Spinal cord (tissue), 10 donors: ENCODE measurements around the gene STON2. TPM values are rescaled to one million over a fixed set of nuclear protein-coding genes. Genes with fewer than 3 reads are reported as not detected.
A peak's percentile ranks its signal among the peaks of the same experiment; 100 is the strongest.

ENCODE experiments used
- DNase-seq, 6 donors: peaks; one replicate each; pipeline versions ENCODE4 v3.0.0 to v3.0.0-alpha.2; 2013 to 2015; ENCODE audit warnings: low spot score in 6 of 6, low read depth in 4 of 6
- H3K27ac ChIP-seq: one replicate; pipeline ENCODE4 v1.5.1; 2013; ENCODE audit warnings: low read depth, low read length, control low read depth
- H3K27me3 ChIP-seq: one replicate; pipeline ENCODE4 v1.6.1; 2013; ENCODE audit warnings: low read length; ENCODE audit not compliant: control insufficient read depth, insufficient read depth
- H3K36me3 ChIP-seq: one replicate; pipeline ENCODE4 v1.6.1; 2013; ENCODE audit warnings: low read length; ENCODE audit not compliant: control insufficient read depth, insufficient read depth
- H3K4me1 ChIP-seq: one replicate; pipeline ENCODE4 v1.6.1; 2013; ENCODE audit warnings: low read length; ENCODE audit not compliant: control insufficient read depth, insufficient read depth
- H3K4me3 ChIP-seq: one replicate; pipeline ENCODE4 v1.5.1; 2013; ENCODE audit warnings: low read depth, low read length, control low read depth
- H3K9me3 ChIP-seq: one replicate; pipeline ENCODE4 v1.6.1; 2013; ENCODE audit warnings: low read length; ENCODE audit not compliant: control insufficient read depth, insufficient read depth
- WGBS: methylation state at CpG from one replicate; pipeline ENCODE4 v1.1.5; 2013; ENCODE audit warnings: missing lambda C conversion rate; ENCODE audit not compliant: insufficient coverage; 5-methylcytosine and 5-hydroxymethylcytosine counted together
- polyA plus RNA-seq, 2 donors: library from polyadenylated mRNA; unstranded; fragments of 120-200 nt; gene quantifications; one replicate each; pipeline ENCODE4 v1.2.1, GENCODE V29; 2013; ENCODE audit not compliant: insufficient read length in 2 of 2
- total RNA-seq, 2 donors: library from RNA; depleted of rRNA in 1 of 2; stranded (reverse); fragments of 120-200 nt in 1 of 2; fragments of >200 nt in 1 of 2; gene quantifications; one replicate each; pipeline versions ENCODE4 v1.2.3 to v1.2.4, GENCODE V29; 2013 to 2014
- donor health status: healthy.

Gene STON2
- total and polyA plus RNA-seq, 4 donors = 21.8 to 81.9 (median 50.2) TPM

DNA sequence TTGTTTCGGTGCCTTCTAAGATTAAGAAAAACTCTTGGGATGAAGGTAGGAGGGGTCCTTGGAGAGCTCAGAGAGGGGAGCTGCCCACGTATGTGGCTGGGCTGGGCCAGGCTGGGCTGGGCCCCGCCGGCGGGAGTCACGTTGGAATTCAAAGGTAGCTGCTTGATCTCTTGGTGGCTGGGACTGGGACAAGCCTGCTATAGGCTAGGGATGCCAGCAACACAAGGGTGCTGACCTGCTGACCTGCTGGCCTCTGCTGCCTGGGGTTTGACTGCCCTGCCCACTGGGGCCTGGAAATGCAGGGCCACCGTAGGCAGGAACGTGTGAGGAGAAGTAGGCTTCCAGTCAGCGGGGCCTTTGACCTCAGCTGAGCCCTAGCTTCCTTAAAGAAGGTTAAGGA, 126.6 kb downstream of the STON2 start:
- no peaks in the 10 kb centered on the region for H3K27me3 ChIP-seq
- no peaks in the 10 kb centered on the region for H3K9me3 ChIP-seq
- no peak overlapping the region for H3K4me3 ChIP-seq
- no peak for DNase-seq
- H3K36me3 ChIP-seq = peaks cover 11% of the 10 kb centered on the region
- no peak overlapping the region for H3K27ac ChIP-seq
- WGBS = 79% methylated on average over 6 of the region's 9 CpGs
- peaks cover 23% of the 10 kb centered on the region for H3K4me1 ChIP-seq

DNA sequence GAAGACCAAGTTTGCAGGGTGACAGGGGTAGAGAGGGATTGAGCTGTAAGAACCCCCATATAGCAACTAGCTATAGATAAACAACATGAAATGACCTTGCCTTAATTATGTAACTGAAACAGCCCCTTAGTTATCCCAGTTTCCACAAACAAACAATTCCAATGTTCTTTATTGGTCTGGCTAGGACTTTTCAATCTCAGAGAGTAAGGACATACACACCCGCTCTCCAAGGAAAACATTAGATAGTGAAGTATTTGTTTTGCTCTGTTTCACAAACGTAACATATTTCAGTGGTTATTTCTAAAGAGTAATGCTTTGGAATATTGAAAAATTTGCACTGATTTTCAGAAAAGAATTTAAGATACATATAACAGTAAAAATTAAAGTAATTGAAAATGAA, 127.8 kb downstream of the STON2 start:
- H3K9me3 ChIP-seq = no peaks in the 10 kb centered on the region
- peaks cover 11% of the 10 kb centered on the region for H3K36me3 ChIP-seq
- no peak overlapping the region for H3K4me3 ChIP-seq
- no peaks in the 10 kb centered on the region for H3K27me3 ChIP-seq
- no peak for DNase-seq
- peaks cover 23% of the 10 kb centered on the region for H3K4me1 ChIP-seq
- H3K27ac ChIP-seq = no peak overlapping the region
- no CpG with 5 or more reads among the region's 2 CpGs for WGBS

DNA sequence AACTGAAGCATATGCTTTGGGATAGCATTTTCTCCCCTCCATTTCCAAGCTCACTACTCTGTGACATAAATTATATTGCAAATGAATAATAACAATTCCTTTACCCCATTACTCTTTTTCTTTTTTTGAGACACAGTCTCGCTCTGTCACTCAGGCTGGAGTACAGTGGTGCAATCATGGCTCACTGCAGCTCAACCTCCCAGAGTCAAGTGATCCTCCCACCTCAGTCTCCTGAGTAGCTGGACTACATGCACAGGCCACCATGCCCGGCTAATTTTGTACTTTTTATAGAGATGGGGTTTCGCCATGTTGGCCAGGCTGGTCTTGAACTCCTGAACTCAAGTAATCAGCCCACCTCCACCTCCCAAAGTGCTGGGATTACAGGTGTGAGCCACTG, 130.1 kb downstream of the STON2 start:
- H3K4me3 ChIP-seq = no peak overlapping the region
- WGBS = 80% methylated on average over 3 of the region's 3 CpGs
- H3K27me3 ChIP-seq = no peaks in the 10 kb centered on the region
- peaks cover 8% of the 10 kb centered on the region for H3K4me1 ChIP-seq
- no peaks in the 10 kb centered on the region for H3K9me3 ChIP-seq
- H3K27ac ChIP-seq = no peak overlapping the region
- no peak for DNase-seq
- H3K36me3 ChIP-seq = peaks cover 8% of the 10 kb centered on the region

DNA sequence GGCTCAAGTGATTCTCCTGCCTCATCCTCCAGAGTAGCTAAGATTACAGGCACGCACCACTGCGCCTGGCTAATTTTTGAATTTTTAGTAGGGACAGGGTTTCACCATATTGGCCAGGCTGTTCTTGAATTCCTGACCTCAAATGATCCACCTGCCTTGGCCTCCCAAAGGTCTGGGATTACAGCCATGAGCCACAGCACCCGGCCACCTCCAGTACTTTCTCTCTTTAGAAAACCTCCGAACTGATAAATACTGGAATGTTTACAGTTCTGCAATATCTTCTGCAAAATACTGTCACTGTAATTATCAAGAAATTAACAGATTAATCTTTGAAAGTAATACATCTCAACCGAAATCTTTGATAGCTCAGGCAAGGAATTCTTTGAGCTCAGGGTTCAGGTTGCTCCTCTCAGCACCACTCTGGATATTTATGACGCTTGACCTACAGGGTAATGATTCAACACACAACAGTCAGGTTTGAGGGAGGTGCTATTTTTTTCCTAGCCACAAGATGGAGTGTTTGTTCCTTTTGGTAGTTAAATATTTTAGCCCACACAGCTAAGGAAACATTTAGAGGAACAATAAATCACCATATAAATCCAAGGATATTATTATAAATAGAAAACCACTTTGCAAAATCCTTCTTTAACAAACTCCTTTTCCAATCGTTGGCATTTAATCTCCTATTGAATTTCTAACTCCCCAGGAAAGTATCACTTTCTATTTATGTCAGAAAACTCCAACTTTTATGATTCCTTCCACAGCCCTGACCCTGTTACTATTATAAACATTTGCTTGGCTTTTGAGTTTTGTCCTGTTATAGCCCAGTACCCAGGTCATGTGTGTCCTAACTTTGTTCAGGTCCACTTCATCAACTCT, 130.8 kb downstream of the STON2 start:
- no peak overlapping the region for H3K27ac ChIP-seq
- H3K36me3 ChIP-seq = peaks cover 8% of the 10 kb centered on the region
- no peaks in the 10 kb centered on the region for H3K27me3 ChIP-seq
- peaks cover 8% of the 10 kb centered on the region for H3K4me1 ChIP-seq
- H3K4me3 ChIP-seq = no peak overlapping the region
- DNase-seq = peak in 4 of 6 donors; percentile 49 to 88 (median 67)
- no peaks in the 10 kb centered on the region for H3K9me3 ChIP-seq
- WGBS = 60% methylated on average over 3 of the region's 7 CpGs

- peaks cover 8% of the 10 kb centered on the region for H3K4me1 ChIP-seq
- no peak overlapping the region for H3K27ac ChIP-seq
- H3K9me3 ChIP-seq = no peaks in the 10 kb centered on the region
- no peak overlapping the region for H3K4me3 ChIP-seq
- peaks cover 4% of the 10 kb centered on the region for H3K36me3 ChIP-seq
- no peaks in the 10 kb centered on the region for H3K27me3 ChIP-seq
- no peak for DNase-seq
- WGBS = 92% methylated on average over 2 of the region's 3 CpGs
Measured at GRCh38 chr14:81268016-81268416, 132.1 kb downstream of the STON2 start.

GRCh38 chr14:81265636-81266169, 134.4 kb downstream of the STON2 start:
- H3K9me3 ChIP-seq = no peaks in the 10 kb centered on the region
- H3K27ac ChIP-seq = no peak overlapping the region
- no peak overlapping the region for H3K4me3 ChIP-seq
- no peak for DNase-seq
- H3K36me3 ChIP-seq = peaks cover 4% of the 10 kb centered on the region
- H3K27me3 ChIP-seq = no peaks in the 10 kb centered on the region
- WGBS = no CpG with 5 or more reads among the region's 3 CpGs
- H3K4me1 ChIP-seq = peaks cover 6% of the 10 kb centered on the region

DNA sequence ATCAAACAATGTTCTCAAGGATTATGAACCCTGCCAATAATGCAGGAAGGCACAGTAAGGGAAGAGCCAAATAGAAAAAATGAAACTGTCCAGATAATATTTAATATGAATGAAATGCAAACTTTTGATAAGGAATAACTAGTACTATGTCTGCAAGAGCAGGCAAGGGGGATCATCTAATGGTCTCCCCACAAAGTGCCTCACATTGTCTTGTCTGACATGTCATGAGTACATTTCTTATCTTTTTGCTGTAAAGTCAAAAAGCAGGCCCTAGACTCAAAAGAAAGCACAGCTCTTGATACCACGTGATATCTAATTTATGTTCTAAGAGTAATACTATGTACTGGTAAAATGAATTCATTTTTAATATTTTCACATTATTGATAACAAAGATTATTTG, 135.5 kb downstream of the STON2 start:
- Histone ChIP-seq H3K4me1 (no peaks in the 10 kb centered on the region), H3K9me3 (no peaks in the 10 kb centered on the region), H3K36me3 (no peaks in the 10 kb centered on the region), H3K27me3 (no peaks in the 10 kb centered on the region), H3K27ac (no peak overlapping the region), H3K4me3 (no peak overlapping the region)
- WGBS = no CpG with 5 or more reads among the region's 1 CpG
- no peak for DNase-seq

DNA sequence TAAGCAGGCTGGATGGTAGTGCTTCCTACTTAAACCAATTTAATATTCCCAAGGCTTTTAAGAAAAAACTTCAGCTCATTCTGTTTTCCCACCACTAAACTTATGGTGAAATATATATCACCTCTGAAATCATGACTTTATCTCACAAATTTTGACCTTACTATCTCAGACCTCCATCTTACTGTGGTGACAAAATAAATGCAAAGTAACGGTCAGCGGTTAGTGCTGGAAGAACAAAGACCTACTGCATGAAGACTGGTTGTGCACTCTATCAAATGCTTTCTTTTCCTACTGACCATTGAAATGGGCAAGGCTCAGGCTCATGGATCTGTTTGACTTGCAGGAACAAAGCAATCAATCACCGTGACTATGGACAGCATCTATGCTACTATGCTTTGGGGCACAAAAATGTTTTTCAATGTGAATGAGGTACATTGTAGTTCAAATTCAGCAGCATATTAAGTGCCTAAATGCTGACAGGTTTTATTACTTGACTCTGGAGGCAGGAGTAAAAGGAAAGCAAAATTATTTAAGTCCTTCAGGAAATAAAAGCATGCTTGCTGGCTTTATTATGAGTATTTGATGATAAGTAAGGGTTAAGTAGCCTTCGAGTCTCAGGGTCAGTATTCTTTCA, 136.2 kb downstream of the STON2 start:
- Histone ChIP-seq H3K27ac (no peak overlapping the region), H3K36me3 (no peaks in the 10 kb centered on the region), H3K9me3 (no peaks in the 10 kb centered on the region), H3K4me3 (no peak overlapping the region), H3K4me1 (no peaks in the 10 kb centered on the region), H3K27me3 (no peaks in the 10 kb centered on the region)
- no peak for DNase-seq
- 43% methylated on average over 3 of the region's 4 CpGs for WGBS

GRCh38 chr14:81261176-81261575, 138.9 kb downstream of the STON2 start:
- Histone ChIP-seq H3K4me1 (no peaks in the 10 kb centered on the region), H3K27ac (no peak overlapping the region), H3K4me3 (no peak overlapping the region), H3K36me3 (no peaks in the 10 kb centered on the region), H3K9me3 (no peaks in the 10 kb centered on the region), H3K27me3 (no peaks in the 10 kb centered on the region)
- no CpG with 5 or more reads among the region's 3 CpGs for WGBS
- no peak for DNase-seq
